Endothelial cell of umbilical vein (primary cell): ENCODE measurements around the gene DLK1.

ENCODE experiments used
- EZH2 ChIP-seq: IDR thresholded peaks from 2 replicates; pipeline ENCODE4 v1.6.1; 2012; ENCODE audit warnings: borderline replicate concordance, low read depth, mild to moderate bottlenecking, moderate library complexity, low read length, inconsistent platforms; ENCODE audit not compliant: severe bottlenecking
- POLR2A ChIP-seq: IDR thresholded peaks from 2 replicates; pipeline ENCODE4 v1.6.1; 2012; ENCODE audit warnings: low read depth, mild to moderate bottlenecking, control low read depth, low read length
- TF ChIP-seq, protein P1 (sequence below), 2 donors: IDR thresholded peaks; 1 replicate in 1 of 2; 2 replicates in 1 of 2; pipeline ENCODE4 v1.5.1; 2011; ENCODE audit warnings: low read length in 2 of 2, mild to moderate bottlenecking in 2 of 2, moderate library complexity in 2 of 2, control low read depth in 1 of 2, inconsistent platforms in 1 of 2, low read depth in 1 of 2; ENCODE audit not compliant: insufficient read depth in 1 of 2; ENCODE audit errors: extremely low read depth in 1 of 2

- TF ChIP-seq POLR2A (no peak), EZH2 (no peak)
- TF ChIP-seq, protein P1, sequence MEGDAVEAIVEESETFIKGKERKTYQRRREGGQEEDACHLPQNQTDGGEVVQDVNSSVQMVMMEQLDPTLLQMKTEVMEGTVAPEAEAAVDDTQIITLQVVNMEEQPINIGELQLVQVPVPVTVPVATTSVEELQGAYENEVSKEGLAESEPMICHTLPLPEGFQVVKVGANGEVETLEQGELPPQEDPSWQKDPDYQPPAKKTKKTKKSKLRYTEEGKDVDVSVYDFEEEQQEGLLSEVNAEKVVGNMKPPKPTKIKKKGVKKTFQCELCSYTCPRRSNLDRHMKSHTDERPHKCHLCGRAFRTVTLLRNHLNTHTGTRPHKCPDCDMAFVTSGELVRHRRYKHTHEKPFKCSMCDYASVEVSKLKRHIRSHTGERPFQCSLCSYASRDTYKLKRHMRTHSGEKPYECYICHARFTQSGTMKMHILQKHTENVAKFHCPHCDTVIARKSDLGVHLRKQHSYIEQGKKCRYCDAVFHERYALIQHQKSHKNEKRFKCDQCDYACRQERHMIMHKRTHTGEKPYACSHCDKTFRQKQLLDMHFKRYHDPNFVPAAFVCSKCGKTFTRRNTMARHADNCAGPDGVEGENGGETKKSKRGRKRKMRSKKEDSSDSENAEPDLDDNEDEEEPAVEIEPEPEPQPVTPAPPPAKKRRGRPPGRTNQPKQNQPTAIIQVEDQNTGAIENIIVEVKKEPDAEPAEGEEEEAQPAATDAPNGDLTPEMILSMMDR (IDR thresholded peaks at IDR 0.05; ENCODE audit: extremely low read depth in 1 of 2, insufficient read depth in 1 of 2, low read depth in 1 of 2, low read length in 2 of 2): no peak
These were observed 58.6 kb downstream of the DLK1 start for GRCh38 chr14:100785338-100785615.
